Mesendoderm (in vitro differentiated cells): ENCODE measurements around the gene ZNF638.

Experiments used
- DNase-seq: peaks from one replicate; pipeline ENCODE4 v3.0.0; 2013
- H2AK5ac ChIP-seq: 2 replicates; pipeline ENCODE4 v1.6.1; 2013; ENCODE audit warnings: low read length, inconsistent platforms
- H2BK120ac ChIP-seq: 2 replicates; pipeline ENCODE4 v1.6.1; 2013; ENCODE audit warnings: low read depth, mild to moderate bottlenecking, low read length, moderate library complexity, mixed read lengths
- H2BK15ac ChIP-seq: replicated peaks from 2 replicates; pipeline ENCODE4 v1.6.1; 2013; ENCODE audit warnings: low read depth, mild to moderate bottlenecking, moderate library complexity
- H2BK5ac ChIP-seq: 2 replicates; pipeline ENCODE4 v1.6.1; 2013; ENCODE audit warnings: low read length, inconsistent platforms
- H3K18ac ChIP-seq: 2 replicates; pipeline ENCODE4 v1.6.1; 2013; ENCODE audit warnings: mild to moderate bottlenecking, low read length, mixed read lengths
- H3K23ac ChIP-seq: one replicate; pipeline ENCODE4 v1.6.1; 2013; ENCODE audit warnings: low read length
- H3K27ac ChIP-seq: 2 replicates; pipeline ENCODE4 v1.5.1; 2013; ENCODE audit warnings: low read depth, mild to moderate bottlenecking, inconsistent platforms, low read length, moderate library complexity
- H3K27me3 ChIP-seq: 2 replicates; pipeline ENCODE4 v1.6.1; 2013; ENCODE audit warnings: low read length, control low read depth, mild to moderate bottlenecking, inconsistent platforms; ENCODE audit not compliant: insufficient read depth, poor library complexity
- H3K36me3 ChIP-seq: 2 replicates; pipeline ENCODE4 v1.6.1; 2013; ENCODE audit warnings: low read length, inconsistent platforms; ENCODE audit not compliant: control insufficient read depth, insufficient read depth
- H3K4ac ChIP-seq: one replicate; pipeline ENCODE4 v1.6.1; 2013; ENCODE audit warnings: low read depth, mild to moderate bottlenecking, low read length, moderate library complexity
- H3K4me1 ChIP-seq: 2 replicates; pipeline ENCODE4 v1.6.1; 2013; ENCODE audit warnings: low read depth, low read length, inconsistent platforms; ENCODE audit not compliant: control insufficient read depth
- H3K4me2 ChIP-seq: 2 replicates; pipeline ENCODE4 v1.6.1; 2013; ENCODE audit warnings: low read length
- H3K4me3 ChIP-seq: 2 replicates; pipeline ENCODE4 v1.5.1; 2013; ENCODE audit warnings: mild to moderate bottlenecking, low read length
- H3K56ac ChIP-seq: one replicate; pipeline ENCODE4 v1.6.1; 2013; ENCODE audit warnings: low read length
- H3K79me1 ChIP-seq: 2 replicates; pipeline ENCODE4 v1.6.1; 2013; ENCODE audit warnings: low read length, inconsistent platforms
- H3K79me2 ChIP-seq: 2 replicates; pipeline ENCODE4 v1.6.1; 2013; ENCODE audit warnings: mild to moderate bottlenecking, low read length; ENCODE audit not compliant: control insufficient read depth, insufficient read depth
- H3K9ac ChIP-seq: 2 replicates; pipeline ENCODE4 v1.6.1; 2013; ENCODE audit warnings: low read length, inconsistent platforms
- H4K5ac ChIP-seq: one replicate; pipeline ENCODE4 v1.6.1; 2013; ENCODE audit warnings: low read length
- H4K8ac ChIP-seq: one replicate; pipeline ENCODE4 v1.6.1; 2013; ENCODE audit warnings: low read depth, mild to moderate bottlenecking, control low read depth, low read length, moderate library complexity
- WGBS: extraction: QIAGEN DNeasy Blood & Tissue Kit; methylation state at CpG from one replicate; pipeline ENCODE4 v1.1.7; 2013; ENCODE audit warnings: low lambda C conversion rate, missing lambda C conversion rate; ENCODE audit not compliant: insufficient coverage; ENCODE audit errors: extremely low coverage; 5-methylcytosine and 5-hydroxymethylcytosine counted together

Gene ZNF638

DNA sequence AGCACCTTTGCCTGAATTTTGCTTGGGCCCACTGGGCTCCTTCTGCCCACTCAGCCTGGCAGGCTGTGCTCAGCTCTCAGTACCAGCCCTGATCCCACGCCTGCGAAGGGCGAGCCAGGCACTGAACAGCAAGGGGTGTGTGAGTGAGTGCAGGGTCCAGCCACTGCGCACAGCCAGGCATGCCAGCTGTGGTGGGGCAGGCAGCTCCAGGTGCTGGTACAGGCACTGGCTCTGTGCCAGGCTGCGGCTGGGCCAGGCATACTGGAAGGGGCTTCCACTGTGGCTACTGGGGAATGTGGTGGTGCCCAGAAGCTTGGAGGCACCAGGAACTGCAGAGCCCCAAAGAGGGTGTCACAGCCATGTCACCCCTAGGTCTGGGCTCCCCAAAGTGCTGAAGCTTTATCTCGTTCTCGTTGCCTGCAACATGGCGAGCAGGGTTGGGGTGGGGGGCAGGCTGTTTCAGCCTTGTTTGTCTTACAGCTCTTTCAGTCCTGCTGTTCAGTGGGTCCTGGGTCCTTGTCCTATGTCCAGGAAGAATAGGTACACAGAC is 130.5 kb downstream of the ZNF638 start:
- Histone ChIP-seq H3K4ac (no peak overlapping the region), H3K4me1 (peaks cover 8% of the 10 kb centered on the region), H3K9ac (no peak overlapping the region), H3K36me3 (no peaks in the 10 kb centered on the region), H4K8ac (no peak overlapping the region), H3K27ac (no peak overlapping the region), H2BK15ac (no peak overlapping the region), H2BK5ac (no peak overlapping the region), H3K79me2 (no peaks in the 10 kb centered on the region), H3K18ac (no peak overlapping the region), H3K23ac (no peak overlapping the region), H3K4me3 (no peak overlapping the region), H3K56ac (no peak overlapping the region), H2BK120ac (no peak overlapping the region), H2AK5ac (no peak overlapping the region), H4K5ac (no peak overlapping the region), H3K4me2 (no peak overlapping the region), H3K27me3 (peaks cover 19% of the 10 kb centered on the region), H3K79me1 (no peaks in the 10 kb centered on the region)
- no peak for DNase-seq
- no CpG with 5 or more reads among the region's 8 CpGs for WGBS

DNA sequence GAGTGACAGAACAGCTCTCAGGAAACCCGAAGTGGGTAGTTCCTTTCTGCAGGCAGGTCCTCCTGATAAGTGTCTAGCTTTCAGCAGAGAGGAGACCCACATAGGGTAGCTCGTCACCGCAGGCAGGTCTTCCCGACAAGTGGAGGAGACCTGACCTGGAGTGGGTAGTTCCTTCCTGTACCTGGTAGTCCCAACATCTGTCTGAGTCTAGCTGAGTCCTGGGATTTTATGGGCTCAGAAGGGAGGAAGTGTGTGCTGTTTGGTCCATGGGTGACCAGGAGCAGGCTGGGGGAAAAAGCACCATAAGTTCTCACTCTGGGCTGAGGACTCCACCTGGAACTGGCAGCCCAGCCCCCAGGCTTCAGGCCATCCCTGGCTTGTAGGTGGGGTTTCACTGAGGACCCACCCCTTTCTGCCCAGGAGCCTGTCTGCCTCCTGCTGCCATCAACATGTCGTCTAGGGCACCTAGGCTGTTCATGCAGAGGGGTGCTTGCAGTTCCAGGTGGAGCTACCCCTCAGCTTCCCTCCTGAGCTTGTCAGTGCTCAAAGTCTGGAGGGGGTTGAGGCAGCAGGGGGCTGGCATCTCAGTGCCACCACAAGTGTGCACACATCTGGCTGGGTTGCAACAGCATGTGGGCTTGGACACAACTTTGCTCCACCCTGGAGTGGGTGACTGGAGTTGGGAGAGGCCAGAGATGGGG is 131.2 kb downstream of the ZNF638 start:
- H3K4me2 ChIP-seq: no peak overlapping the region
- no peak overlapping the region for H3K23ac ChIP-seq
- WGBS: no CpG with 5 or more reads among the region's 5 CpGs
- no peak overlapping the region for H2BK120ac ChIP-seq
- no peak overlapping the region for H2AK5ac ChIP-seq
- peaks cover 11% of the 10 kb centered on the region for H3K4me1 ChIP-seq
- H2BK15ac ChIP-seq: no peak overlapping the region
- H4K5ac ChIP-seq: no peak overlapping the region
- no peak overlapping the region for H3K4ac ChIP-seq
- H2BK5ac ChIP-seq: no peak overlapping the region
- no peak overlapping the region for H3K4me3 ChIP-seq
- H3K56ac ChIP-seq: no peak overlapping the region
- H4K8ac ChIP-seq: no peak overlapping the region
- no peak overlapping the region for H3K18ac ChIP-seq
- no peak overlapping the region for H3K27ac ChIP-seq
- no peak for DNase-seq
- H3K79me1 ChIP-seq: no peaks in the 10 kb centered on the region
- no peak overlapping the region for H3K9ac ChIP-seq
- H3K36me3 ChIP-seq: no peaks in the 10 kb centered on the region
- H3K27me3 ChIP-seq: peaks cover 23% of the 10 kb centered on the region
- no peaks in the 10 kb centered on the region for H3K79me2 ChIP-seq

- Histone ChIP-seq H4K8ac (no peak overlapping the region), H2BK15ac (no peak overlapping the region), H3K4ac (no peak overlapping the region), H3K4me3 (no peak overlapping the region), H3K4me2 (no peak overlapping the region), H3K9ac (no peak overlapping the region), H3K36me3 (no peaks in the 10 kb centered on the region), H3K18ac (no peak overlapping the region), H4K5ac (no peak overlapping the region), H3K79me1 (no peaks in the 10 kb centered on the region), H3K27ac (no peak overlapping the region), H3K23ac (no peak overlapping the region), H3K79me2 (no peaks in the 10 kb centered on the region), H3K27me3 (peaks cover 23% of the 10 kb centered on the region), H3K56ac (no peak overlapping the region), H2AK5ac (no peak overlapping the region), H2BK5ac (no peak overlapping the region), H2BK120ac (no peak overlapping the region), H3K4me1 (peaks cover 11% of the 10 kb centered on the region)
- no peak for DNase-seq
- no CpG with 5 or more reads among the region's 7 CpGs for WGBS
These were observed 131.7 kb downstream of the ZNF638 start for GRCh38 chr2:71463342-71463654.

GRCh38 chr2:71464389-71464788 is 132.8 kb downstream of the ZNF638 start:
- Histone ChIP-seq H3K4me3 (no peak overlapping the region), H2BK5ac (no peak overlapping the region), H2BK15ac (no peak overlapping the region), H4K8ac (no peak overlapping the region), H3K27ac (no peak overlapping the region), H3K4ac (no peak overlapping the region), H3K79me1 (no peaks in the 10 kb centered on the region), H3K79me2 (no peaks in the 10 kb centered on the region), H3K18ac (no peak overlapping the region), H2AK5ac (no peak overlapping the region), H3K27me3 (peaks cover 23% of the 10 kb centered on the region), H2BK120ac (no peak overlapping the region), H3K9ac (no peak overlapping the region), H3K4me1 (peaks cover 11% of the 10 kb centered on the region), H3K23ac (no peak overlapping the region), H3K36me3 (no peaks in the 10 kb centered on the region), H3K56ac (no peak overlapping the region), H3K4me2 (no peak overlapping the region), H4K5ac (no peak overlapping the region)
- no peak for DNase-seq
- no CpG with 5 or more reads among the region's 6 CpGs for WGBS

- Histone ChIP-seq H3K23ac (peak overlapping the region; percentile 59), H3K27me3 (peaks cover 23% of the 10 kb centered on the region), H3K9ac (no peak overlapping the region), H3K27ac (no peak overlapping the region), H2BK5ac (no peak overlapping the region), H3K4me2 (peak overlapping the region; percentile 91), H3K79me1 (no peaks in the 10 kb centered on the region), H3K4me3 (no peak overlapping the region), H4K5ac (no peak overlapping the region), H2AK5ac (no peak overlapping the region), H3K79me2 (no peaks in the 10 kb centered on the region), H3K4me1 (peaks cover 11% of the 10 kb centered on the region), H3K56ac (no peak overlapping the region), H3K36me3 (no peaks in the 10 kb centered on the region), H3K4ac (no peak overlapping the region), H3K18ac (no peak overlapping the region), H4K8ac (no peak overlapping the region), H2BK15ac (no peak overlapping the region), H2BK120ac (no peak overlapping the region)
- no peak for DNase-seq
- no CpG with 5 or more reads among the region's 11 CpGs for WGBS
These were observed 133.8 kb downstream of the ZNF638 start for GRCh38 chr2:71465356-71465755.

- Histone ChIP-seq H3K23ac (peak overlapping the region; percentile 59), H2AK5ac (no peak overlapping the region), H3K36me3 (no peaks in the 10 kb centered on the region), H3K27ac (no peak overlapping the region), H3K27me3 (peaks cover 23% of the 10 kb centered on the region), H2BK5ac (no peak overlapping the region), H3K4me2 (peak overlapping the region; percentile 91), H4K5ac (no peak overlapping the region), H2BK120ac (no peak overlapping the region), H4K8ac (no peak overlapping the region), H3K9ac (peak overlapping the region; percentile 65), H3K4me3 (no peak overlapping the region), H3K56ac (peak overlapping the region; percentile 82), H2BK15ac (no peak overlapping the region), H3K4ac (no peak overlapping the region), H3K79me2 (no peaks in the 10 kb centered on the region), H3K18ac (no peak overlapping the region), H3K79me1 (no peaks in the 10 kb centered on the region), H3K4me1 (peaks cover 11% of the 10 kb centered on the region)
- no CpG with 5 or more reads among the region's 23 CpGs for WGBS
- no peak for DNase-seq
These were observed 134.3 kb downstream of the ZNF638 start for GRCh38 chr2:71465961-71466300.
